DMS153 (cell line): ENCODE results near the gene TRIM73.
"Not testable (repeated sequence)": the region's sequence is repeated elsewhere in the genome, so short reads cannot be mapped to it uniquely, and the experiment has no call there.

Experiments used
- DNase-seq: peaks from one replicate; lab custom pipeline; 2025; lab: John Stamatoyannopoulos, UW

The TRIM73 gene

DNA sequence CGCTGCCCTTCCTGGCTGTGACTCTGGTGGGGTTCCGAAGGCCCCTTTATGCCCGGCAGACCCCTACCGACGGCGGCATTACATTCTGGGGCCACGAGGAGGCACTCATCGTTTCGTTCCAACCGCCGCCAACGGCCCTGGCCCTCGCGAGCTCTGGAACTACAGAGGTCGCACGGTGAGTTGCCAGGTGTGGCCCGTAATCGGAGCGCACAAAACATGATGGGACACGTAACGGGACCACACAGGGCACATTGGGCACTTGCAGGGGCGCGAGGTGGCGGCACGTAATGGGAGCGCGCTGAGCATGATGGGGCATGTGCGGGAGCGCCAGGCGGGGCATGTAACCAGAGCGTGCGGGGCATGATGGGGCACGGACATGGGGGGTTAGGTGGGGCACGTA, at the start of gene TRIM73:
Gene TRIM73 (plus strand): TSS at position 301 of the 400 bp plus-strand sequence. CDS start 3,305 bp downstream, outside the sequence.
- DNase-seq = not testable (repeated sequence)

- DNase-seq = not testable (repeated sequence)
Observed at GRCh38 chr7:75358671-75359541, 36.5 kb upstream of the TRIM73 start.

DNA sequence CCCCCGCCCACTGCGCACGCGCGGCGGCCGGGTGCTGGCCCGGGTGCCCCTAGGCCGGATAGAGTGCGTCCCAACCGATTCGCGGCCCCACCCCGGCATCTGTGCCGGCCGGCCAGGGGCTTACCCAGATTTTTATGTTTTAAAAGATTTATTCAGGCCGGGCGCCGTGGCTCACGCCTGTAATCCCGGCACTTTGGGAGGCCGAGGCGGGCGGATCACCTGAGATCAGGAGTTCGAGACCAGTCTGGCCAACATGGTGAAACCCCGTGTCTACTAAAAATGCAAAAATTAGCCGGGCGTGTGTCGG, 35.9 kb upstream of the TRIM73 start:
- not testable (repeated sequence) for DNase-seq

- DNase-seq = not testable (repeated sequence)
Observed at GRCh38 chr7:75364079-75364478, 31.4 kb upstream of the TRIM73 start.

DNA sequence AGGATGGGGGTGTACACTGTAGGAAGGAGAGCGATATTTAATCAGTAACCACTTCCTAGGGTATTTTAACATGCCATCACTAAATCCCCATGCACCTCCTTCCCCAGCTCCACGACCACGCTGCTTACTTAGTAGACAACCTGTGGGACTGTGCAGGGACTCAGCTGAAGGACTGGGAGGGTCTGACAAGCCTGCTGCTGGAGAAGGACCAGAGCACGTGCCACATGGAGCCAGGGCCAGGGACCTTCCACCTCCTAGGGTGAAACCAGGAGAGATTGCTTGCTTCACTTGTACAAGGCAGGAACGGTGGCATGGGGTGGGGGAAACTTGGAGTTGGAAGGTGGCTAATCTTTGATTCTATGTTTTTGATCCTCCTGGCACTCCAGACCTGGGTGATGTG, 28.8 kb upstream of the TRIM73 start:
- not testable (repeated sequence) for DNase-seq

GRCh38 chr7:75367313-75367712, 28.1 kb upstream of the TRIM73 start:
- not testable (repeated sequence) for DNase-seq

DNA sequence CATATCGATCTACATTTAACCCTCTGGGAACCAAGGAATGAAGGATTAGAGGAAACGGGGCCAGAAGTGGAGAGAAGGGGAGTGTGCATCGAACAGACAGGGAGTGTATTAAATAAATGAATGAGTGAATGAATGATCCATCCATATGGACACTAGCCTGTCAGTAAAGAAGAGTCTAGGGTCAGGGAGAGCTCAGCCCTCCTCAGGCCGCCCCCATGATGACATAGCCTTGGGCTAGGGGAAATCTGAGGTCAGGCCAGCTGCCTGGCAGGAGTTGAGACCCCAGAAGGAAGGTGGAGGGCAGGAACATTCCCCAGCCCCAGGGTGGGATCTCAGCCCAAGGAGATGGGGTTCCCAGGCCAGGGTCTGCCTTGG, 21.3 kb upstream of the TRIM73 start:
- DNase-seq = not testable (repeated sequence)

DNA sequence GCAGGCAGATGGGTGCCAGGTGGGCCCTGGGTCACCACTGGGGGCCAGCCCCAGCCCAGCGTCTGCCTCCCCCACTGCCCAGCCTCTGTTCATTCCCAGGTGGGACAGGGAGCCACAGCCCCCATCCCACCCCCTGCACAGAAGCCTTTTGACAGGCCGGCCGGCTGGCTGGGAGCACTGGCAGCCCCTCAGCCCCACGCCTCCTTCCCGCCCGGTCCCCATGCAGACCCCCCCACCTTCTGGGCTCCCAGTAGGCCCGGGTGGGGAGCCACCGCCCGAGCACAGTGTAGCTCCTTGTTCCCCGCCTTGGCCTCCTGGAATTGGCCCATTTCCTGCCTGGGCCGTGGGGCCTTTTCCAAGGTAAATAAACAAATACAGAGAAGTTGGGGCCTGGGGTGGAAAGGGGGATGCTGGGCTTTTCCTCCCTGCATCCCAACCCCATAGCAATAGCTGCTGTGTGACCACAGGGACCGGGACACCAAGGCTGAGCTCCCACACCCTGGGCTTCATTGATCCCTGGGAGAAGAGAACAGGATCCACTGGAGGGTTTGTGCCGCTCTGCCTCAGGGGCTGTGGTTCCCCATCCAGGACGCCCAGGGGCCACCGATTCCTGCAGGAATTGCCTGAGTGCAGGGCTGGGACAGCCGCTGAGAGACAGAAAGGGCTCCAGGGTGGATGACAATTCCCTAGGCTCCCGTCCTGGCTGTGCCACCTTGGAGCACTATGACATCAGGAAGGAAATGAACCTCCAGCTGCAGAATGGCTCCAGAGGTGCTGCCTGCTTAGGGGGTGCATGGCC, 20.7 kb upstream of the TRIM73 start:
- not testable (repeated sequence) for DNase-seq

DNA sequence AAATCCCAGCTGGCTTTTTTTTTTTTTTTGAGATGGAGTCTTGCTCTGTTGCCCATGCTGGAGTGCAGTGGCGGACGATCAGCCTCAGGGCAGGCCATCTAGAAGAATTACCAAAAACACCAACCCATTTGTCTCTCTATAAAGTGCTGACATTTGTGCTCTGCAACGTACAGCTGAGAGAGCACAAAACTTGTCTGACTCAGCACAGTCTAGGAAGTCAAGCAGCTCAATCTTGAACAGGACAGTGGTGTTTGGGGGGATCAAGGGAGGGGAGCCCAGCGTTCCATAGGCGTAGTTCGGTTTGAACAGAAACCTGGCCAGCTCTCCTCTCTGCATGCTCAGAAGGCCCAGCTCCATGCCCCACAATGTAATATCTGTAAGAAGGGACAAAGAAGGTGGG, 2.2 kb upstream of the TRIM73 start:
- not testable (repeated sequence) for DNase-seq

DNA sequence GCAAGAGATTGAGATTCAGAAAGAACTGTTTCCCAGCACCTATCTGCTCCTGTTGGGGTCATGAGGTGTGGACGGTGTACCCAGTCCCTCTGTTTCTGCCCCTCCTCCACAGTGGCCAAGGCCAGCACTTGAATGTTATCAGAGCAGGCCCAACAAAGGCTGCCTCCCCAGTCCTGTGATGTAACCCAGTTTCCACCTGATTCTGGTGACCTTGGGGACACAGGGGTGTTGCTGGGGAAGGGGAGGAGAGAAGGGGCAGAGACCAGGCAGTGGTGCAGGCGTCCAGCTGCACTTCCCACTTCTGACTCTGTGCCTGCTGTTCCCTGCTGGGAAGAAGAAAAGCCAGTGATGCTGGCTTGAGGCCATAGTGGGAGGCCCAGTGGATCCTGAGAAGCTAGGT, 2.4 kb downstream of the TRIM73 start:
- not testable (repeated sequence) for DNase-seq

DNA sequence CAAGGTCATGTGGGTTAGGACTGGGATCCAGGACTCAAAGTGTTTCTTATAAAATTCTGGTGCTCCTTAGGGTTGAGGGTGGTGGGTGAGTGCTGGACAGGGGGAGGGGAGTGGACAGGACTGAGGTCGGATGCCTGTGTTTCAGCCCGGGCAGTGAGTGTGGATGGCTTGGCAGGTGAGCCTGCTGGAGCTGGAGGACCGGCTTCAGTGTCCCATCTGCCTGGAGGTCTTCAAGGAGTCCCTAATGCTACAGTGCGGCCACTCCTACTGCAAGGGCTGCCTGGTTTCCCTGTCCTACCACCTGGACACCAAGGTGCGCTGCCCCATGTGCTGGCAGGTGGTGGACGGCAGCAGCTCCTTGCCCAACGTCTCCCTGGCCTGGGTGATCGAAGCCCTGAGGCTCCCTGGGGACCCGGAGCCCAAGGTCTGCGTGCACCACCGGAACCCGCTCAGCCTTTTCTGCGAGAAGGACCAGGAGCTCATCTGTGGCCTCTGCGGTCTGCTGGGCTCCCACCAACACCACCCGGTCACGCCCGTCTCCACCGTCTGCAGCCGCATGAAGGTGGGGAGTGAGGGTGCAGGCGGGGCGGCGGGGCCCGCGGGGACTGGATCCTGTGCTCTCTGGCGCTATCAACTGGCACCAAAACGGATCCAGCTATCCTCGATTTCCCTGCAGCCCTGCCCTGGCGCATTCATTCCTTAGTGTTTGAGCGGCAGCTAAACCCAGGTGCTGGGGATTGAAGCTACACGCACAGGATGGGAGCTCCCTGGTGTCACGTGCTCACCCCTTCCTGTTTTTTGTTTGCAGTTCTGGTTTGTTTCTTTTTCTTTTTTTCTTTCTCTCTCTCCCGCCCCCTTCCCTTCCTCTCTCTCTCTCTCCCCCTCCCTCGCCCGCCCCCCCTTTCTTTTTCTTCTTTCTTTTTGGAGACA, 3.6 kb downstream of the TRIM73 start:
- not testable (repeated sequence) for DNase-seq

- not testable (repeated sequence) for DNase-seq
Observed at GRCh38 chr7:75400575-75400974, 5.1 kb downstream of the TRIM73 start.

- DNase-seq = not testable (repeated sequence)
Observed at GRCh38 chr7:75403455-75404443, 8.3 kb downstream of the TRIM73 start.

DNA sequence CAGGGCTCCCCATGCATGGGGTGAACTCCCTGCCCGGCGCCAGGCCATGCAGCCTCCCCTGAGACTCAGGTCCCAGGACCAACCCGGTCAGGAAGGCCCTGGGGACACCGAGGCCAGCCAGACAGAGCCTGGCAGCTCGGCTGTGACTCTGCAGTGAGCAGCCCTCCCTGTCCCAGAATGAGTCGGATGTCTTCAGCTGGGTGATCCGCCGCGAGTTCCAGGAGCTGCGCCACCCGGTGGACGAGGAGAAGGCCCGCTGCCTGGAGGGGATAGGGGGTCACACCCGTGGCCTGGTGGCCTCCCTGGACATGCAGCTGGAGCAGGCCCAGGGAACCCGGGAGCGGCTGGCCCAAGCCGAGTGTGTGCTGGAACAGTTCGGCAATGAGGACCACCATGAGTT, 9.2 kb downstream of the TRIM73 start:
- not testable (repeated sequence) for DNase-seq

- DNase-seq = not testable (repeated sequence)
Observed at GRCh38 chr7:75409880-75410822, 14.7 kb downstream of the TRIM73 start.

DNA sequence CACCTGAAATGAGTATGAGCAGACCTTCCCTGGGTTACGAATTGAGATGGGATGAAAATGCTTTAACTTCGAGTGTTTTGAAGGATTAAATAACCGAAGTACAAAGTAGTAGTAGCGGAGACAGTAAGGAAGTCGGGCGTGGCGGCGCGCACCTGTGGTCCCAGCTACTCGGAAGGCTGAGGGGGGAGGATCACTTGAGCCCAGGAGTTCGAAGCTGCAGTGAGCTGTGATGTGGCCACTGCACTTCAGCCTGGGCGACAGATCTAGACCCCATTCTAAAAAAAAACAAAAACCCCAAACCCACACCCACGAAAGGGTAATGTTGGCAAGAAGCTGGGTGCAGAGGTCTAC, 15.4 kb downstream of the TRIM73 start:
- not testable (repeated sequence) for DNase-seq

GRCh38 chr7:75414204-75414603, 18.8 kb downstream of the TRIM73 start:
- DNase-seq = not testable (repeated sequence)

DNA sequence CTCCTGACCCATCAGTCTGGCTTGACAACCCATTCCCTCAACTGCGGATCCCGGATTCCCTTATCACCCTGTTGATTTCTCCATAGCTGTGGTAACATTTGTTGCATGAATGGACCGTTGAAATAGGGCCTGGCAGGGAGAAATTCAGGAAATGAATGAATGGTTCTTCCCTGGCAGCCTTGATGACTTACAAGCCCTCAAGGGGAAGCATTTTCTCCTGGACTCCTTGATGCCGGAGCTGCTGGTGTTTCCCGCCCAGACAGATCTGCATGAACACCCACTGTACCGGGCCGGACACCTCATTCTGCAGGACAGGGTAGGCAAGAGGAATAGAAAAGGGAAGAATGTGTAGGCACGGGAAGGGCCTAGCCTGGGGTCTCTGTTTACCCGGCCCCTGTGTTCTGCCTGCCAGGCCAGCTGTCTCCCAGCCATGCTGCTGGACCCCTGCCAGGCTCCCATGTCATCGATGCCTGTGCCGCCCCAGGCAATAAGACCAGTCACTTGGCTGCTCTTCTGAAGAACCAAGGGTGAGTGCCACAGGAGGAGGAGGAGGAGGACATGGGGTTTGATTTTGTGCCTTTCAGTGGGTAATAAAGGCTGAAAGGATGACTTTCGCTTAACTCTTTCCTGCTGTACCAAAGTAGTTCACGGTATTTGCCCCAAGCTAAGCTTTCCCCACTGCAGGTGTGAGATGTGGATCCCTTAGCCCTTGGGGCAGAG, 19.4 kb downstream of the TRIM73 start:
- DNase-seq = not testable (repeated sequence)

DNA sequence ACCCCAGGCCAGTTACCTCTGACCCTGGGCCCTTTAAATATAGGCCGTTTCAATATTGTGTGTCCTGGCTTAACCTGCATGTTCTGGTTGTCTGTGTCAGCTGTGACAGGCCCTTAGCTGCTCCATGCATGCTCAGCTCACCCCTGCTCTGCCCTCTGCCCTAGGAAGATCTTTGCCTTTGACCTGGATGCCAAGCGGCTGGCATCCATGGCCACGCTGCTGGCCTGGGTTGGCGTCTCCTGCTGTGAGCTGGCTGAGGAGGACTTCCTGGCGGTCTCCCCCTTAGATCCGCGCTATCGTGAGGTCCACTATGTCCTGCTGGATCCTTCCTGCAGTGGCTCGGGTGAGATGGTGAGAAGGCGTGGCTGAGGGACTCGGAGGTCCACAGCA, 20.0 kb downstream of the TRIM73 start:
- not testable (repeated sequence) for DNase-seq
